ENCODE data around the gene ATXN7. TPM values are rescaled to one million over a fixed set of nuclear protein-coding genes. Genes with fewer than 3 reads are reported as not detected.

Gene ATXN7
- total RNA-seq, 4 donors from 2014 or later, result 6.1 to 28.2 (median 20.2) TPM

- Histone ChIP-seq H3K4me3 (no peak overlapping the region), H3K4me1 (no peaks in the 10 kb centered on the region), H3K27me3 (no peaks in the 10 kb centered on the region), H3K36me3 (no peaks in the 10 kb centered on the region), H3K9me3 (peaks cover 0 to 5% (median 0%) of the 10 kb centered on the region in 3 donors), H3K27ac (no peak overlapping the region)
- TF ChIP-seq, protein P1, sequence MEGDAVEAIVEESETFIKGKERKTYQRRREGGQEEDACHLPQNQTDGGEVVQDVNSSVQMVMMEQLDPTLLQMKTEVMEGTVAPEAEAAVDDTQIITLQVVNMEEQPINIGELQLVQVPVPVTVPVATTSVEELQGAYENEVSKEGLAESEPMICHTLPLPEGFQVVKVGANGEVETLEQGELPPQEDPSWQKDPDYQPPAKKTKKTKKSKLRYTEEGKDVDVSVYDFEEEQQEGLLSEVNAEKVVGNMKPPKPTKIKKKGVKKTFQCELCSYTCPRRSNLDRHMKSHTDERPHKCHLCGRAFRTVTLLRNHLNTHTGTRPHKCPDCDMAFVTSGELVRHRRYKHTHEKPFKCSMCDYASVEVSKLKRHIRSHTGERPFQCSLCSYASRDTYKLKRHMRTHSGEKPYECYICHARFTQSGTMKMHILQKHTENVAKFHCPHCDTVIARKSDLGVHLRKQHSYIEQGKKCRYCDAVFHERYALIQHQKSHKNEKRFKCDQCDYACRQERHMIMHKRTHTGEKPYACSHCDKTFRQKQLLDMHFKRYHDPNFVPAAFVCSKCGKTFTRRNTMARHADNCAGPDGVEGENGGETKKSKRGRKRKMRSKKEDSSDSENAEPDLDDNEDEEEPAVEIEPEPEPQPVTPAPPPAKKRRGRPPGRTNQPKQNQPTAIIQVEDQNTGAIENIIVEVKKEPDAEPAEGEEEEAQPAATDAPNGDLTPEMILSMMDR (IDR thresholded peaks at IDR 0.05), result no peak
- no peak for TF ChIP-seq POLR2A (IDR thresholded peaks at IDR 0.05)
- intact Hi-C loops (cut with DNase I), result no loop called here
- no peak for DNase-seq
- WGBS, 2 donors, result 96 to 98% methylated on average over 7 of the region's 7 CpGs
Observed at GRCh38 chr3:64037084-64037483, 173.4 kb downstream of the ATXN7 start.

- no peak overlapping the region for H3K27ac ChIP-seq
- H3K36me3 ChIP-seq, result no peaks in the 10 kb centered on the region
- H3K4me1 ChIP-seq, result no peaks in the 10 kb centered on the region
- H3K9me3 ChIP-seq, result peaks cover 0 to 5% (median 0%) of the 10 kb centered on the region in 3 donors
- H3K4me3 ChIP-seq, result no peak overlapping the region
- DNase-seq, result no peak
- intact Hi-C loops (cut with DNase I), result no loop called here
- H3K27me3 ChIP-seq, result no peaks in the 10 kb centered on the region
- 51 to 55% methylated on average over 4 of the region's 4 CpGs for WGBS, 2 donors
- TF ChIP-seq, protein P1 (IDR thresholded peaks at IDR 0.05), result no peak
- TF ChIP-seq POLR2A (IDR thresholded peaks at IDR 0.05), result no peak
Observed at GRCh38 chr3:64038253-64038767, 174.6 kb downstream of the ATXN7 start.

DNA sequence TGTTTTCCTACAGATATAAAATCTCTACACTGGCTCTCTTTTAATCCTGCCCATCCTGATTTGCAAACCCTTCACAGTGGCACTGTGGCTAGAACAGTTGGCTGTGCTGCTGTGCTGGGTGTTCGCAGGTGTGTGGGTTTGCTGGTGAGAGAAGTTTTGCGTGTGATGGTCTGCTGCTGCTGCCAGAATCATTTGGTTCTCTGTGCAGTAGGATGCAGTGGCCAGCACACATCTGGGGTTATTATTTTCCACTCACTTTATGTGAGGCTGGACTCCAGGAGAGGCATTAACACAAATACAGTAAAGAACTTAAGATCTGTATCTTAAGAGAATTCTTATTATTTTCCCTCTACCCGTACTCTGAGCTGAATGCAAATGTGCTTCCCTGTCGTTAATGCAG, 175.7 kb downstream of the ATXN7 start:
- DNase-seq, result no peak
- no peaks in the 10 kb centered on the region for H3K36me3 ChIP-seq
- TF ChIP-seq, protein P1 (IDR thresholded peaks at IDR 0.05), result no peak
- TF ChIP-seq POLR2A (IDR thresholded peaks at IDR 0.05), result no peak
- intact Hi-C loops (cut with DNase I), result no loop called here
- no peaks in the 10 kb centered on the region for H3K4me1 ChIP-seq
- no peak overlapping the region for H3K4me3 ChIP-seq
- WGBS, 2 donors, result 66 to 83% methylated on average over 4 of the region's 4 CpGs
- no peaks in the 10 kb centered on the region for H3K27me3 ChIP-seq
- no peak overlapping the region for H3K27ac ChIP-seq
- H3K9me3 ChIP-seq, result no peaks in the 10 kb centered on the region

- DNase-seq, result no peak
- Histone ChIP-seq H3K4me1 (no peaks in the 10 kb centered on the region), H3K36me3 (no peaks in the 10 kb centered on the region), H3K27me3 (no peaks in the 10 kb centered on the region), H3K9me3 (no peaks in the 10 kb centered on the region), H3K4me3 (no peak overlapping the region), H3K27ac (no peak overlapping the region)
- WGBS, 2 donors, result 48 to 67% methylated on average over 5 of the region's 5 CpGs
- no peak for TF ChIP-seq POLR2A (IDR thresholded peaks at IDR 0.05)
- TF ChIP-seq, protein P1 (IDR thresholded peaks at IDR 0.05), result no peak
- intact Hi-C loops (cut with DNase I), result no loop called here
Observed at GRCh38 chr3:64039981-64040733, 176.5 kb downstream of the ATXN7 start.

GRCh38 chr3:64042952-64043351, 179.3 kb downstream of the ATXN7 start:
- intact Hi-C loops (cut with DNase I), result no loop called here
- no peak overlapping the region for H3K27ac ChIP-seq
- TF ChIP-seq, protein P1 (IDR thresholded peaks at IDR 0.05), result no peak
- TF ChIP-seq POLR2A (IDR thresholded peaks at IDR 0.05), result no peak
- H3K4me3 ChIP-seq, result no peak overlapping the region
- H3K9me3 ChIP-seq, result no peaks in the 10 kb centered on the region
- 50 to 79% methylated on average over 1 of the region's 1 CpG for WGBS, 2 donors
- no peaks in the 10 kb centered on the region for H3K27me3 ChIP-seq
- no peaks in the 10 kb centered on the region for H3K36me3 ChIP-seq
- no peaks in the 10 kb centered on the region for H3K4me1 ChIP-seq
- DNase-seq, result no peak

All from esophagus squamous epithelium (tissue), 5 donors.